Liver (tissue), 9 donors: ENCODE data around the gene CDH1. TPM values are rescaled to one million over a fixed set of nuclear protein-coding genes. Genes with fewer than 3 reads are reported as not detected.

Experiments
- DNase-seq: peaks from one replicate; pipeline ENCODE4 v3.0.0-alpha.2; 2017; ENCODE audit warnings: low spot score
- H3K27ac ChIP-seq, 2 donors: one replicate each; pipeline ENCODE4 v1.7.0; 2013; ENCODE audit warnings: inconsistent platforms in 2 of 2, low read length in 2 of 2, control low read depth in 1 of 2, low read depth in 1 of 2, mild to moderate bottlenecking in 1 of 2
- H3K27me3 ChIP-seq, 4 donors: one replicate each; pipeline versions ENCODE4 v1.6.1 to v1.7.0; 2013; ENCODE audit warnings: low read length in 3 of 4, inconsistent platforms in 1 of 4, mild to moderate bottlenecking in 1 of 4, moderate library complexity in 1 of 4; ENCODE audit not compliant: control insufficient read depth in 4 of 4, insufficient read depth in 4 of 4
- H3K36me3 ChIP-seq, 4 donors: one replicate each; pipeline versions ENCODE4 v1.6.1 to v1.7.0; 2013; ENCODE audit warnings: low read length in 3 of 4, mild to moderate bottlenecking in 3 of 4, low read depth in 1 of 4, moderate library complexity in 1 of 4; ENCODE audit not compliant: control insufficient read depth in 4 of 4, insufficient read depth in 3 of 4
- H3K4me1 ChIP-seq, 4 donors: one replicate each; pipeline versions ENCODE4 v1.6.1 to v1.7.0; 2013; ENCODE audit warnings: low read length in 3 of 4, mild to moderate bottlenecking in 3 of 4, moderate library complexity in 1 of 4; ENCODE audit not compliant: control insufficient read depth in 4 of 4, insufficient read depth in 4 of 4
- H3K4me3 ChIP-seq, 3 donors: one replicate each; pipeline versions ENCODE4 v1.6.1 to v1.7.0; 2013; ENCODE audit warnings: low read length in 3 of 3, control low read depth in 1 of 3, low read depth in 1 of 3, mild to moderate bottlenecking in 1 of 3
- H3K9ac ChIP-seq, 2 donors: one replicate each; pipeline ENCODE4 v1.7.0; 2013; ENCODE audit warnings: low read length in 2 of 2, mild to moderate bottlenecking in 2 of 2, moderate library complexity in 2 of 2, control low read depth in 1 of 2, low read depth in 1 of 2
- H3K9me3 ChIP-seq, 4 donors: one replicate each; pipeline versions ENCODE4 v1.6.1 to v1.7.0; 2013; ENCODE audit warnings: low read length in 3 of 4; ENCODE audit not compliant: control insufficient read depth in 4 of 4
- ATF3 ChIP-seq: IDR thresholded peaks from 2 replicates; pipeline ENCODE4 v1.6.1; 2016; ENCODE audit warnings: antibody characterized with exemption
- EGR1 ChIP-seq, 2 donors: IDR thresholded peaks; 2 replicates each; pipeline ENCODE4 v1.6.1; 2016 to 2018; ENCODE audit warnings: antibody characterized with exemption in 2 of 2, low read depth in 2 of 2
- FOXA1 ChIP-seq: IDR thresholded peaks from 2 replicates; pipeline ENCODE4 v1.6.1; 2016; ENCODE audit warnings: antibody characterized with exemption
- FOXA2 ChIP-seq: IDR thresholded peaks from 2 replicates; pipeline ENCODE4 v1.6.1; 2016; ENCODE audit warnings: antibody characterized with exemption
- GABPA ChIP-seq, 2 donors: IDR thresholded peaks in 1 of 2; conservative IDR thresholded peaks in 1 of 2; 2 replicates each; pipeline ENCODE4 v1.6.1; 2016; ENCODE audit warnings: antibody characterized with exemption in 2 of 2, mild to moderate bottlenecking in 1 of 2, moderate library complexity in 1 of 2
- HNF4A ChIP-seq, 2 donors: conservative IDR thresholded peaks; 2 replicates each; pipeline ENCODE4 v1.6.1; 2016; ENCODE audit warnings: antibody characterized with exemption in 2 of 2, mild to moderate bottlenecking in 2 of 2
- HNF4G ChIP-seq: IDR thresholded peaks from 2 replicates; pipeline ENCODE4 v1.6.1; 2016; ENCODE audit warnings: antibody characterized with exemption
- JUND ChIP-seq, 2 donors: IDR thresholded peaks; 2 replicates each; pipeline ENCODE4 v1.6.1; 2016; ENCODE audit warnings: antibody characterized with exemption in 2 of 2
- NR2F2 ChIP-seq: IDR thresholded peaks from 2 replicates; pipeline ENCODE4 v1.6.1; 2016; ENCODE audit warnings: antibody characterized with exemption
- RAD21 ChIP-seq, 2 donors: IDR thresholded peaks; 2 replicates each; pipeline ENCODE4 v1.6.1; 2016; ENCODE audit warnings: antibody characterized with exemption in 2 of 2, mild to moderate bottlenecking in 2 of 2
- REST ChIP-seq: IDR thresholded peaks from 2 replicates; pipeline ENCODE4 v1.6.1; 2016; ENCODE audit warnings: antibody characterized with exemption, mild to moderate bottlenecking
- RXRA ChIP-seq, 2 donors: IDR thresholded peaks; 2 replicates each; pipeline ENCODE4 v1.6.1; 2017 to 2018; ENCODE audit warnings: antibody characterized with exemption in 2 of 2, mild to moderate bottlenecking in 1 of 2
- SP1 ChIP-seq: IDR thresholded peaks from 2 replicates; pipeline ENCODE4 v1.6.1; 2018; ENCODE audit warnings: antibody characterized with exemption, mild to moderate bottlenecking
- TAF1 ChIP-seq: conservative IDR thresholded peaks from 2 replicates; pipeline ENCODE4 v1.6.1; 2016; ENCODE audit warnings: antibody characterized with exemption, mild to moderate bottlenecking
- YY1 ChIP-seq: IDR thresholded peaks from 2 replicates; pipeline ENCODE4 v1.6.1; 2016; ENCODE audit warnings: antibody characterized with exemption, mild to moderate bottlenecking
- WGBS: extraction: QIAGEN DNeasy Blood & Tissue Kit; methylation state at CpG from one replicate; pipeline ENCODE4 v1.1.7; 2013; 5-methylcytosine and 5-hydroxymethylcytosine counted together
- polyA plus RNA-seq, 2 donors: library from polyadenylated mRNA; stranded (reverse) in 1 of 2; unstranded in 1 of 2; fragments of 200-250 nt in 1 of 2; fragments of >200 nt in 1 of 2; fragmentation: Nextera tagmentation in 1 of 2; extraction: Ambion mirVana in 1 of 2; gene quantifications; one replicate each; pipeline versions ENCODE4 v1.2.1 to v1.2.3, GENCODE V29; 2013 to 2015
- total RNA-seq, 2 donors: library from RNA; depleted of rRNA; stranded (reverse); fragments of >200 nt; gene quantifications; one replicate each; pipeline ENCODE4 v1.2.3, GENCODE V29; 2014
- TF ChIP-seq, protein P1 (sequence below): IDR thresholded peaks from 2 replicates; pipeline ENCODE4 v1.6.1; 2016; ENCODE audit warnings: antibody characterized with exemption
- TF ChIP-seq, protein P2 (sequence below): IDR thresholded peaks from 2 replicates; pipeline ENCODE4 v1.6.1; 2016; ENCODE audit warnings: antibody characterized with exemption
- donor health status: healthy.
- donor health status: healthy.
- donor health status: healthy.
- donor health status: healthy.
- donor health status: healthy.

The CDH1 gene
- total and polyA plus RNA-seq, 4 donors = 21.8 to 69.3 (median 50.3) TPM

- no peak for DNase-seq
- Histone ChIP-seq H3K27ac (peak overlapping the region; percentile 19 to 39), H3K27me3 (no peaks in the 10 kb centered on the region), H3K4me1 (peaks cover 0 to 7% (median 2%) of the 10 kb centered on the region in 4 donors), H3K9me3 (no peaks in the 10 kb centered on the region), H3K4me3 (no peak overlapping the region), H3K9ac (no peak overlapping the region), H3K36me3 (peaks cover 0 to 3% (median under 1%) of the 10 kb centered on the region in 4 donors)
- TF ChIP-seq GABPA (IDR thresholded peaks at IDR 0.05 in 1 of 2, conservative IDR thresholded peaks at IDR 0.05 in 1 of 2) = no peak
Observed at GRCh38 chr16:68757625-68757935, 20.5 kb downstream of the CDH1 start.

DNA sequence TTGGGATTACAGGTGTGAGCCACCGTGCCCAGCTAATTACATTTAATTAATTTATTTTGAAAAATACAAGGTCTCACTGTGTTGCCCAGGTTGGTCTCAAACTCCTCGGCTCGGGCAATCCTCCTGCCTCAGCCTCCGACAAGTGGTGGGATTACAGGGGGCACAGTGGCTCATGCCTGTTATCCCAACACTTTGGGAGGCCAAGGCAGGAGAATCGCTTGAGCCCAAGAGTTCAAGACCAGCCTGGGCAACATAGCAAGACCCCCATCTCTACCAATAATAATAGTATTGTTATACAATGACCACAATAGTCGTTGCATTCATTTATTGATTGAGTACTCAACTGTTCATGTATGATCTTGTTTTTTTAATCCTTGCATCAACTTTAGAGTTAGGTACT is 22.0 kb downstream of the CDH1 start:
- 96% methylated on average over 6 of the region's 6 CpGs for WGBS
- no peaks in the 10 kb centered on the region for H3K9me3 ChIP-seq
- H3K4me1 ChIP-seq = peaks cover 0 to 7% (median 2%) of the 10 kb centered on the region in 4 donors
- no peak overlapping the region for H3K27ac ChIP-seq
- TF ChIP-seq RXRA (IDR thresholded peaks at IDR 0.05) (no peak), HNF4A (conservative IDR thresholded peaks at IDR 0.05) (no peak), HNF4G (no peak), JUND (IDR thresholded peaks at IDR 0.05) (no peak), EGR1 (IDR thresholded peaks at IDR 0.05; ENCODE audit: low read depth in 2 of 2) (no peak), RAD21 (IDR thresholded peaks at IDR 0.05) (no peak), SP1 (no peak), NR2F2 (no peak), REST (no peak), GABPA (IDR thresholded peaks at IDR 0.05 in 1 of 2, conservative IDR thresholded peaks at IDR 0.05 in 1 of 2) (no peak), FOXA1 (no peak), FOXA2 (no peak), ATF3 (no peak), YY1 (no peak), TAF1 (no peak)
- TF ChIP-seq, protein P1, sequence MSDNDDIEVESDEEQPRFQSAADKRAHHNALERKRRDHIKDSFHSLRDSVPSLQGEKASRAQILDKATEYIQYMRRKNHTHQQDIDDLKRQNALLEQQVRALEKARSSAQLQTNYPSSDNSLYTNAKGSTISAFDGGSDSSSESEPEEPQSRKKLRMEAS = no peak
- TF ChIP-seq, protein P2, sequence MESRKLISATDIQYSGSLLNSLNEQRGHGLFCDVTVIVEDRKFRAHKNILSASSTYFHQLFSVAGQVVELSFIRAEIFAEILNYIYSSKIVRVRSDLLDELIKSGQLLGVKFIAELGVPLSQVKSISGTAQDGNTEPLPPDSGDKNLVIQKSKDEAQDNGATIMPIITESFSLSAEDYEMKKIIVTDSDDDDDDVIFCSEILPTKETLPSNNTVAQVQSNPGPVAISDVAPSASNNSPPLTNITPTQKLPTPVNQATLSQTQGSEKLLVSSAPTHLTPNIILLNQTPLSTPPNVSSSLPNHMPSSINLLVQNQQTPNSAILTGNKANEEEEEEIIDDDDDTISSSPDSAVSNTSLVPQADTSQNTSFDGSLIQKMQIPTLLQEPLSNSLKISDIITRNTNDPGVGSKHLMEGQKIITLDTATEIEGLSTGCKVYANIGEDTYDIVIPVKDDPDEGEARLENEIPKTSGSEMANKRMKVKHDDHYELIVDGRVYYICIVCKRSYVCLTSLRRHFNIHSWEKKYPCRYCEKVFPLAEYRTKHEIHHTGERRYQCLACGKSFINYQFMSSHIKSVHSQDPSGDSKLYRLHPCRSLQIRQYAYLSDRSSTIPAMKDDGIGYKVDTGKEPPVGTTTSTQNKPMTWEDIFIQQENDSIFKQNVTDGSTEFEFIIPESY = no peak
- H3K9ac ChIP-seq = no peak overlapping the region
- no peak overlapping the region for H3K4me3 ChIP-seq
- DNase-seq = no peak
- no peaks in the 10 kb centered on the region for H3K27me3 ChIP-seq
- peaks cover 0 to 3% (median under 1%) of the 10 kb centered on the region in 4 donors for H3K36me3 ChIP-seq
